ENCODE measurements around the gene IL17F.

IL17F gene

DNA sequence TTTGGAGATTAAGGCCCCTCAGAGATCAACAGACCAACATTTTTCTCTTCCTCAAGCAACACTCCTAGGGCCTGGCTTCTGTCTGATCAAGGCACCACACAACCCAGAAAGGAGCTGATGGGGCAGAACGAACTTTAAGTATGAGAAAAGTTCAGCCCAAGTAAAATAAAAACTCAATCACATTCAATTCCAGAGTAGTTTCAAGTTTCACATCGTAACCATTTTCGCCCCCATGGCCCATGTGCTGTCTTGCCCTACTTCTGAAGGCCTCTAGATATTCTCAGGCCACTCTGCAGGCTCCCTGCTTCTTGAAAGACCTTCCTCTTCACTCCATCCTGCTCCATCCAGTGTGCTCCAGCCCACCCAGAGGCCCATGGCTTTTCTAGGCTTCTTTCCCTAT lies 53.9 kb downstream of the IL17F start:
- no peak for DNase-seq (ENCODE audit: low spot score)

DNA sequence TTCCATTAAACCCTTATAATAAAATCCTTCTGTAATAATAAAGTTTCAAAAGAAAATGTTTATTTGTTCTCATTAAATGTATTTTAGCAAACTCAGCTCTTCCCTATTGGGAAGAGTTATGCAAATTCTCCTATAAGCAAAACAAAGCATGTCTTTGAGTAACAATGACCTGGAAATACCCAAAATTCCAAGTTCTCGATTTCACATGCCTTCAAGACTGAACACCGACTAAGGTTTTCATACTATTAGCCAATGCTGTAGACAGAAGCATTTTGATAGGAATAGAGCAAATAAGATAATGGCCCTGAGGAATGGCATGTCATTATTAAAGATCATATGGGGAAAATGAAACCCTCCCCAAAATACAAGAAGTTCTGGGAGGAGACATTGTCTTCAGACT lies 54.3 kb downstream of the IL17F start:
- DNase-seq (ENCODE audit: low spot score) = no peak

DNA sequence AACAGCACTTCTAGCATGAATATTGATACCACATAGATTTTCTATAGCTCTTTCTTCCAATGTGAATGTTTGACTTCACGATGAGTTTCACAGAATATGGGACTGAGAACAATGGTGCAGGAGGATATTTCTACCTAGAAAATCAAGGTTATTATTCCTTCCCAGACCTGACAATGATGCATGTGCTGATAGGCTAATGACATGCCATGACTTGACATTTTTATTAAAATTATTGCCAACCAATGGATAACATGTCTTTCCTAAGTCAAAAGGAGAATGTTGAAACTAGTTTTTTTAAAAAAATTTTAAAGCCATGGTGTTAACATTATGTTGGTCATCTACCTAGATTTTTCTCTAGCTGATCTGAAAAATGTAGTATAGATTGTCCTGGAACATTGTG lies 57.2 kb downstream of the IL17F start:
- DNase-seq (ENCODE audit: low spot score) = no peak
